GM19023 (cell line): Measurements from ENCODE around the gene YIF1A.
"Not testable (repeated sequence)": the region's sequence is repeated elsewhere in the genome, so short reads cannot be mapped to it uniquely, and the experiment has no call there.

Source experiments
- ATAC-seq: cut with Tn5 transposase; IDR thresholded peaks from one replicate; pipeline ENCODE4 v1.9.1; 2021; ENCODE audit warnings: mild to moderate bottlenecking, moderate library complexity; ENCODE audit not compliant: unreplicated experiment

YIF1A gene

DNA sequence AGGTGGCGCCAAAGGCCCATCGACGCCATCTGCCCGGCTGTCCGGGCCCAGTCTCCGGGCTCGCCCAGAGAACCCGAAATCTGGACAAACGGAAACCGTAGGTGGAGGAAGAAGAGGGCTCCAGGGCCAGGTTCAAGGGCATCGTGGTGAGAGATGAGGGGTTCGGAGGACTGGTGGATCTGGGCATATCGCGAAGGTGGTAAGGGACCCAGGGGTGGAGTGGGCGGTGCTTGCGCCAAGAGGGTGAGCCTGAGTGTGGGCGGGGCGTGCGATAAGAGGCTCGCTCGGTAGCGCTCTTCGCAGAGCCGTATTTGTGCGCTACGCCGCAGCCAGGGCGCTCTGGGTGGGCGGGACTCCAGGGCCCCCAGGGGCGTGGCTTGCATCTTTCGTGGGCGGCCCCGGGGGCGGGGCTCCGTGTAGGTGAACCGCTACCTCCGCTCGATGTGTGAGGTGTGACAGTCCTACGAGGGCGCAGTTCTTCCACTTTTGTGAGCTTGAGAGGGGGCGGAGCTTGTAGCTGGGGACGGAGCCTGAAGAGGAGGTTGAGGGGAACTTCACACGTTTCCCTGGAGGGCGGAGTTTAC lies 23.1 kb upstream of the YIF1A start:
- peak; percentile 68 for ATAC-seq

- no peak for ATAC-seq
Measured at GRCh38 chr11:66311470-66311964, 22.6 kb upstream of the YIF1A start.

DNA sequence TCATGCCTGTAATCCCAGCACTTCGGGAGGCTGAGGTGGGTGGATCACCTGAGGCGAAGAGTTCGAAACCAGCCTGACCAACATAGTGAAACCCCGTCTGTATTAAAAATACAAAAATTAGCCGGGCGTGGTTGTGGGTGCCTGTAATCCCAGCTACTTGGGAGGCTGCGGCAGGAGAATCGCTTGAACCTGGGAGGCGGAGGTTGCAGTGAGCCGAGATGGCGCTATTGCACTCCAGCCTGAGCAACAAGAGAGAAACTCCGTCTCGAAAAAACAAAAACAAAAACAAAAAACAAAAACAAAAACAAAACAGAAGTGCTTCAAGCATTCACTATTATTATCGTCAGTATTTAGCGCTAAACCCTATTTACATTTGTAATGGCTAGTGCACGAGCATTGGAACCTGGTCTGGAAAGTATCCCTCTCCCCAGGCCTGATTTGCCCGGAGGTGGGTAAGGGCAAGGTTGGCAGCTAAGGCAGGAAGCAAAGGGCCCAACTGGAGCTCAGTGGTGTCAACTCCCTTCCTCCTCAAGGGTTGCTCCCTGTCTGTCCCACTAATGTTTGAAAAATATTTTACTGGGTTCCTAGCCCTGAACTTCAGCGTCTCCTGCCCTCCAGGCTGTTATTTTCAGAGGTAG lies 22.0 kb upstream of the YIF1A start:
- ATAC-seq, result not testable (repeated sequence)

DNA sequence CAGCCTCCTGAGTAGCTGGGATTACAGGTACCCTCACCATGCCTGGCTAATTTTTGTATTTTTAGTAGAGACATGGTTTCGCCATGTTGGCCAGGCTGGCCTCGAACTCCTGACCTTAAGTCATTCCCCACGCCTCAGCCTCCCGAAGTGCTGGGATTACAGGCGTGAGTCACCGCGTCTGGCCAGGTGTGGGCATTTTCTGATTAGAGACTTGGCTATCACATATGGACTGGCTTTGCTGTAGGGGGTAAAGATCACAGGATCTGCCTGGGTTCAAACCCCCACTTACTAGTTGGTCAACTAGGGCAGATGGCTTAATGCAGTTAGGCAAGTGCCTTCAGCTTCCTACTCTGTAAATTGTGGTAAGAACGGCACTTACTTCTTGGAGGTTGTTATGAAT lies 21.4 kb upstream of the YIF1A start:
- ATAC-seq, result no peak

DNA sequence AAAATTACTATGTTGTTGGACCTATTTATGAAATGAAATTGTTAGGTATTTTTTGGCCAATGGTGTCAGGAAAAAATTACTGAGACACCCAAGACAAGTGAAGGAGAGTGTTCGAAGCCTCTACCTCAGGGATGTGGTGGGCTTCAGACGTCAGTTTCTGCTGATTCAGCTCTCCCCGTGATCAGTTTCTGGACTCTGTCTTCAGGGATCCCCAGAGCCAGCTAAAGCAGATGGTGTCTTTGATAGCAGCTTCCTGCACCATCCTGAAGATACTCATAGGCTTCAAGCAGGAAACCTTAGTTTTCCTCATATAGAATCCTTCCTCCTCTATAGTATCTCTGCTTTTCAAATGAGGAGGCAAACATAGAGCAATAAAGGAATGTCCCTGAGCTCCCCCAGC lies 20.5 kb upstream of the YIF1A start:
- ATAC-seq, result no peak

GRCh38 chr11:66302656-66303055 lies 13.7 kb upstream of the YIF1A start:
- ATAC-seq, result no peak

- ATAC-seq, result no peak
Measured at GRCh38 chr11:66299186-66299585, 10.2 kb upstream of the YIF1A start.

DNA sequence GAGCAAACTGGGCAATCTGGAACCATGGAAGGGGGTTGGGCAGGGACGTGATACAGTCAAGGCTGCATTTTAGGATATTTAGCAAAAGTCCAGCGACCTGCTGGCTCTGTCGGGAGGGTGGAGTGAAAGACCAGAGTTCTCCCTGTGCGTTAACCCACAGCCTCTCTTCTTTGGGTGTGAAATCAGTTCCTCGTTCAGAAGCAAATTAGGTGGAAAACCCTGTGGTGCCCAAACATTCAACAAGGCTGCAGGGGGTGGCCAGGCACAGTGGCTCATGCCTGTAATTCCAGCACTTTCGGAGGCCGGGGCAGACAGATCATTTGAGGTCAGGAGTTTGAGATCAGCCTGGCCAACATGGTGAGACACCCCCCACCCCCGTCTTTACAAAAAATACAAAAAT lies 8.7 kb upstream of the YIF1A start:
- ATAC-seq, result no peak

DNA sequence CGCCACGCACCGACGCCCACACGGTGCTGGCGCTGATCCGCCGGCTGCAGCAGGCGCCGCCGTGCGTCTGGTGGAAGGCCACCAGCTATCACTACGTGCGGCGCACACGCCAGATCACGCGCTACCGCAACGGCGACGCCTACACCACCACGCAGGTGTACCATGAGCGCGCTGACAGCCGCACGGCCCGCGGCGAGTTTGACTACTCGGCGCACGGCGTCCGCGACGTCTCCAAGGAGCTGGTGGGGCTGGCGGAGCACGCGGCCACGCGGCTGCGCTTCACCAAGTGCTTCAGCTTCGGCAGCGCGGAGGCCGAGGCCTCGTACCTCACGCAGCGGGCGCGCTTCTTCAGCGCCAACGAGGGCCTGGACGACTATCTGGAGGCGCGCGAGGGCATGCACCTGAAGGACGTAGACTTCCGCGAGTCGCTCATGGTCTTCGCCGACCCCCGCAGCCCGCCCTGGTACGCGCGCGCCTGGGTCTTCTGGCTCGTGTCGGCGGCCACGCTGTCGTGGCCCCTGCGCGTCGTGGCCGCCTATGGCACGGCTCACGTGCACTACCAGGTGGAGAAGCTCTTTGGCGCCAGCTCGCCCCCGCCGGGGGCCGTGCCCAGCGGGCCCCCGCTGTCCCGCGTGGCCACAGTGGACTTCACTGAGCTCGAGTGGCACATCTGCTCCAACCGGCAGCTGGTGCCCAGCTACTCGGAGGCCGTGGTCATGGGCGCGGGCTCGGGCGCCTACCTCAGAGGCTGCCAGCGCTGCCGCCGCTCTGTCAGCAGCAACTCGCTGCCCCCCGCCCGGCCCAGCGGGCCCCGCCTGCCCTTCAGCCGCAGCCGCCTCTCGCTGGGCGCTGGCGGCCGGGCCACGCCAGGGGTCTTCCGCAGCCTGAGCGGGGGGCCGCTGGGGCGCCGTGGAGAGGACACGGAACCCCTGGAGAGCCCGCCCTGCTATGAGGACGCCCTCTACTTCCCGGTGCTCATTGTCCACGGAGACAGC lies 6.0 kb upstream of the YIF1A start:
- no peak for ATAC-seq

DNA sequence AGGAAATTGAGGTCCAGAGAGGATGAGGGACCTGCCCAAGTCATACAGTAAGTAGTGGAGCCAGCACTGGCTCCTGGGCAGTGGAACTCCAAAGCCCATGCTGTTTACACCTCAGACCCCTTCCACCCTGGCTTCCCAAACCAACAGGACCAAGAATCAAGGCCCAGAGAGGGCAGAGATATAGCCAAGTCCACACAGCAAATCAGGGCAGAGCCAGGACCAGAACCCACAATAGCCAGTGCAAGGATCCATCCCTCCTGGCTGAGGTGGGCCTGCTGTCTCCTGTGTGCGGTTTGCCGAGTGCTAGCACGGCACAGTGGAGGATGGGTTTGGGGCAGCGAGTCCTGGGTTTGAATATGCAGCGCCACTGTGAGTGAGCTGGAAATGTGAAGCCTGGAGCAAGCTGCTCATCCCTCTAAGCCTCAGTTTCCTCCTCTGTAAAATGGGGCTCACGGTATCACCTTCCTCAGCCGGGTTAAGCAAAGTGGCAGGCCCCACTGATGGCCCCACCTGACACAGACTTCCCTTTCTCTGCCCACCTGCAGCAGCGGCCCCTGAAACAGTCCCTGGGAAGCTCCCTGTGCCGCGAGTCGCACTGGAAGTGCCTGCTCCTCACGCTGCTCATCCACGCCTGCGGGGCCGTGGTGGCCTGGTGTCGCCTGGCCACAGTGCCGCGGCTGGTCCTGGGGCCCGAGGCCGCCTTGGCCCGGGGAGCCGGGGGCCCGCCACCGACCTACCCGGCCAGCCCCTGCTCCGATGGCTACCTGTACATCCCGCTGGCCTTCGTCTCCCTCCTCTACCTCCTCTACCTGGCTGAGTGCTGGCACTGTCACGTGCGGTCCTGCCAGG lies 5.1 kb upstream of the YIF1A start:
- no peak for ATAC-seq

- no peak for ATAC-seq
Measured at GRCh38 chr11:66293352-66293751, 4.4 kb upstream of the YIF1A start.

- ATAC-seq, result no peak
Measured at GRCh38 chr11:66292543-66293332, 3.8 kb upstream of the YIF1A start.

DNA sequence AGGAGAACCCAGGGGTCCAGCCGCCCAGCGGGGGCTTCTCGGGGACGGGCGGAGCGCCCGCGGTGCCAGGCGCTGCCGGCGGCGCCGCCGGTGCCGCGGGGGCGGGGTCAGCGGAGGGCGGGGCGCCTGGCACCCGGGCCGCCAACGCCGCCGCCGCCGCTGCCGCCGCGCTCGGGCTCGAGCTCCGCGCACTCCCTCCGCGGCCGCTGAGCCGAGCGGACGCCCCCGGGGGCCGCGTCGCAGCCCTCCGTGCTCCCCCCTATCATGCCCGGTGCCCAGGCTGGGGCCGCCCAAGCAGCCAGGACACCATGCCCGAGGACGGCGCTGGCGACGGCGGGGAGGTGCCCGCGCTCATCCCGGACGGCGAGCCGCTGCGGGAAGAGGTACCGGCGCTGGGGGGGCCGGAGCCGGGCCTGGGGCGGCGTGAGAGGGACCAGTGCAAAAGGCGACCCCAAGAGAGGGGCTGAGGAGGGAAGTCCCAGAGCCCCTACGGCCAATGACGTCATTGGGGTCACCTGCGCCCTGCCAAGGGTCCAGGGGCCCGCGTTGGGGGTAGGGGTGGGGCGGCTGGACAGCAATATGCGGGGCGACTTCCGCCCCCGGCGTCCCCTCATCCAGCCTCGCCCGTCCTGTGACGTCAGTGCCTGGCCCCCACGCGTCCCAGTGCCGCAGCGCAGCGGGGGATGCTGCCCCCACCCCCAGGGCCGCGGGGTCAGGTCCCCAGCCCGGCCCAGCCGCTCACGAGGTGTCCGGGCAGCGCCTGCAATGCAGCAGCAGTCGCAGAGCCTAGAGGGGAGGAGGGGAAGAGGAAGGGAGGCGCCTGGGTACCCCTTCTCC lies 3.0 kb upstream of the YIF1A start, which contains the start of gene TMEM151A:
TSS of gene TMEM151A (plus strand) at position 189 of the 837 bp plus-strand sequence. CDS start at position 309, 120 bp downstream.
- no peak for ATAC-seq

- ATAC-seq, result no peak
Measured at GRCh38 chr11:66291303-66291705, 2.4 kb upstream of the YIF1A start.

GRCh38 chr11:66290330-66290621 lies 1.3 kb upstream of the YIF1A start:
- ATAC-seq, result no peak

DNA sequence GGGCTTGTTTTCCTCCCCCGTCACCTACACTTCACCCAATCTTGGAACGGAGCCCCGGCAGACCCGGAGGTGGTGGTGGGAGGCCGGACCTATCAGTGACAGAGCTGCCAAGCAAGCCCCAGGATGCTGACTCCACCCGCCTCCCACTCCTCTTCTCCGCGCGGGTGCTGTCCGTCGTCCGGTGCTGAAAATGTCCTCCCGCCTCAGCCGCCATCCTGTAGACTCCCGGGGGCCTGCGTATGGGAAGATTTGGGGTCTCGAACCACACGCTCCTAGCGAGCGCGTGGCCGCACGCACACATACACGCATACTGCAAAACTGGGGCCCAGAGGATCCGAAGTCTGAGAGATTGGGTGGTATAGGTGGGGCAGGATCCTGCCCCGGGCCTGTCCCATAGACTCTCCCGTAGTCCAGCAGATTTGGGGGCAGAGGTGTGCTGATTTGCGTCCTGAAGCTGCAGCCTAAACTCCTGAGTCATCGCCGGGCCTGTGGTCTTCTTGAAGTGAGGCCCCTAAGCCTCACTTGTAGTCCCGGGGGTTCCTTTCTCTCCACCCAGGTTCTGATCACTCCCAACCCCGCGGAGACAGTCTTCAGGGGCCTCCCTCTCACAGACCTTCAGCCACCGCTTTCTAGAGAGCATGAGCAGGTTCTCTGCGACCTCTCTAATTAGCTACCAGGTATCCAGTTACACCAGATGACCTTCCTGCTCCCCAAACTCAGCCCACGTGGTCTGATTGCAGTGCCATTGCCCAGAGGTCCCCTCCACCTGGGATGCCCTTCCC lies 796 bp upstream of the YIF1A start:
- peak; percentile 41 for ATAC-seq

DNA sequence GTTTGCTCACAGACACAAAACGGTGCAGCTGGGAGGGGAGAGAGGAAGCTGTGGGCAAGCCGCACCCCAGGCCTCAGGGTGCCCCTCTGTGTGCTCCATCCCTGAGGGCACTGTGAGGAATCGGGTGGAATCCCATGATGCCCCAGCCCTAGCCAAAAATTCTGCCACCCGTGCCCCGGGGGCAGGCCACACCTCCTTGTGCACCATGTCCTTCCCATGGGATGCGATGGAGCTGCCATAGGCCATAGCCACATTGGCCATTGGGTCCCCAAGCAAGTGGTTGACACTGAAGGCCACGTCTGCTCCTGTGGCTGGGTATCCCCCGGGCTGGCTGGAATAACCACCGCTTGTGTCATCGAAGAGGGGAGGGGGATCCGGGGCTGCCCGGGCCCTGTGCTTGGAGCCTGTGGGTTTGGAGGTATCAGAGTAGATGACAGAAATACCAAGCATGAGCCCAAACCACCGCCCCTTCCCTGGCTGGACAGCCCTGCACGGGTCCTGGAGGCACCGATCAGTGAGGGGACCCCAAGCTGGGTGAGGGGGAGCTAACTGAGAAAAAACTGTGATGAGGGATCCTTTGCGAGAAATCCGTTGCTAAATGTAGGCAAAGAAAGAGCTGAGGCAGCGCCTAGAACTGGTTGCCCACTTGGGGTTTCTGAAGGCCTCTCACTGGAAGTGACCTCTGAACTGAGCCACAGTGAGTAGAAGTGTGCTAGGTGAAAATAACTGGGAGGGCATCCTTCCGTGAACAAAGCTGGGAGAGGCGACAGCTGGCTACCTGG lies 863 bp downstream of the YIF1A start:
- ATAC-seq, result no peak
